HPDE6-E6E7 (cell line): Measurements from ENCODE around the gene LRRC8B.
A peak's percentile ranks its signal among the peaks of the same experiment; 100 is the strongest.
"Not testable (repeated sequence)": the region's sequence is repeated elsewhere in the genome, so short reads cannot be mapped to it uniquely, and the experiment has no call there.

Experiments
- DNase-seq: peaks from one replicate; pipeline ENCODE4 v3.0.0; 2011; ENCODE audit warnings: missing footprints; ENCODE audit errors: extremely low spot score

Gene LRRC8B

GRCh38 chr1:89584211-89584610 lies 59.6 kb downstream of the LRRC8B start:
- no peak for DNase-seq

DNA sequence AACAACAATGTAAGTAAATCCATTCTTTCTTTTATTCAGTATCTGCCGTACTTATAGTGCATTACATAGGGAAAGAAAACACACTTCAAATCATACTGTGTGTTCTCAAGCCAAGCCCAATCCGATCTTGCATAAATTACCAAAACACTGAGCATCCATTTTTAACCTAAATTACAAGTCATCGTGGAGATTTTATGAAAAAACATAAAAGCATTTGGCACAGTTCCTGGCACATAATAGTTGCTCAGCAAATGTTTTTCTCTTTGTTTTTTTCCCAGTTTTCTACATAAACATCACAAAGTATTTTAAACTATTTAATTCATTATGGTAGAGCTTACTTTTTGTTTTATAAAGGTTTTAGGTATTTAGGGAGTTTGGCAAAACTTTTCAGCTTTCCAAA lies 60.2 kb downstream of the LRRC8B start:
- no peak for DNase-seq

- DNase-seq = no peak
Measured at GRCh38 chr1:89587729-89588161, 63.1 kb downstream of the LRRC8B start.

DNA sequence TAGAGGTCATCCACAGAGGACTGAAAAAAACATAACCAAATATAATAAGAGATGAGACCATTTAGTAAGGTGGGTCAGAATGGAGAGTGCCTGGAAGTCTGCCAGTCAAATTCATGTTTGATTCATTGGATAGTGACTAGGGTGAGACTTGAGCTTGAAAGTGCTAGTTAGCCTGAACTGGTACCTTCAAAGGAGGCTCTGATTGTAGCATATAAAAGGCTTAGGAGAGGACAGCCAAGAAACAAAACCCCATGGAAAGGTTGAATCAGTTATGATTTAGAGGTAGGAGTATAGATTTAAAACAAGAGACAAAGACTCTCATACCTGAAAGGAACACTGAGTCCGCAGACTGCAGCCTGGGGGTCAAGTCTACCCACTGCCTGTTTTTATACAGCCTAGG lies 63.9 kb downstream of the LRRC8B start:
- DNase-seq = no peak

DNA sequence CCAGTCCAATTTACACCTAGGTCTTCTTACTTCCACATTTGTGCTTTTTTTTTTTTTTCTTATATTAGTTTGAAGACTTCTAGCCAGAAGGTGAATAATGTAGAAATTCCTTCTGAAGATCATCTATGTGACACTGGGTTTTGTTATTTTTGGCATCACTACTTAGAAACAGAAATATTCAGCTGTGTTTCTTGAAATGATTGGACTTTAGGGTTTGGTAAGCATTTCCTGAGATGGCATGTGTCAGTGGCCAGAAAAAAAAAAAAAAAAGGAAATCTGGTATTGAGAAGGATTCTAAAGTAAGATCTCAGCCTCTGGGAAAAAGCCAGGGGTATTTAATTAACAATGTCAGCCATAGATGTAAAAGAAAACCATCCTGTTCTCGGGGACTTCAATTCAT lies 64.9 kb downstream of the LRRC8B start:
- no peak for DNase-seq

- DNase-seq = no peak
Measured at GRCh38 chr1:89590341-89591080, 65.9 kb downstream of the LRRC8B start.

DNA sequence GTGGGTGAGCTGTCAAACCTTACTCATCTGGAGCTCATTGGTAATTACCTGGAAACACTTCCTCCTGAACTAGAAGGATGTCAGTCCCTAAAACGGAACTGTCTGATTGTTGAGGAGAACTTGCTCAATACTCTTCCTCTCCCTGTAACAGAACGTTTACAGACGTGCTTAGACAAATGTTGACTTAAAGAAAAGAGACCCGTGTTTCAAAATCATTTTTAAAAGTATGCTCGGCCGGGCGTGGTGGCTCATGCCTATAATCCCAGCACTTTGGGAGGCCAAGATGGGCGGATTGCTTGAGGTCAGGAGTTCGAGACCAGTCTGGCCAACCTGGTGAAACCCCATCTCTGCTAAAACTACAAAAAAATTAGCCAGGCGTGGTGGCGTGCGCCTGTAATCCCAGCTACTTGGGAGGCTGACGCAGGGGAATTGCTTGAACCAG lies 68.3 kb downstream of the LRRC8B start:
- DNase-seq = not testable (repeated sequence)

DNA sequence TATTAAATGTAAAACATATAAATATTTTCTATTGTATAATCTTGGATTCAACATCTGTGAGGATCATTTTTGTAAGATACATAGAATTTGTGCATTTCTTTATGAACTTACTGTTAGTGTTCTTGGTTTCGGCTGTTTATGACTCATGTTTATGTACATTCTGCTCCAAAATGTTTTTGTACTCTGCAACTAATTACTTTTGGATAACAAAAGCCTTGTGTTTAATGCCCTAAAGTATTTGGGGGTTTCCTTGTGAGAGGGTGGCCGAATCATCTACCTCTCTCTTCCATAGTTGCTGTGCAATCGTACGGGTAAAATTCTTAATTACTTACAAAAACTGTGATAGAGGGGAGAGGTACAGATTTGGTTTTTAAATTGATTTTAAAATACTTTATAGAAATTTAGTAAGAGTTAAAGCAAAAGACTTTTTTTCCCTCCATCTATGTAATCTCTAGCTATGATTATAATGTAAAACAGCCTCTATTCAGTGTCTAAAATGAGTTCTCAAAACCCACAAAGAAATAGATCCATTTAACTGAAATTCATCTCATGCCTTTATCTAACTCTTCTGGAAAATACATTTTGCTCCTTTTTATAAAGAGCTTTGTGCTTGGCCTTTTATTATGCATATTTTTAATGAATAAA lies 69.6 kb downstream of the LRRC8B start:
- no peak for DNase-seq

DNA sequence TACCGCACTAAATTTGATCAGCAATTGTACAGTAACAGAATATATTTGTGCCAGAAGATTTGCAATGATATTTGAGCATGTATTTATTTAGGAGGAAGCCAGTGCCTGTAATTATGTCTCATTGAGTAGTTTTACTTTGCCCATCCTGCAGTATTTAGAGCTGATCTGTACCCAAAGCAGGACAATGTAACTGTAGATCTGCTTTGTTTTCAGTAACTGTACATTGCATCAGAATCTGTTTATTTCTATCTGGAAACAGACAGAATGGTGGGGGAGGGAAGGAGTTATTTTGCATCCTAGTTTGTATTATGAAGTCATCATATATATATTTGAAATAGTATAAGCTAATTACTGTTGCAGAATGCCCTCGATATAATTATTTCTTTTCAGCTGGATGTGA lies 72.1 kb downstream of the LRRC8B start:
- no peak for DNase-seq

GRCh38 chr1:89598450-89599331 lies 74.1 kb downstream of the LRRC8B start:
- DNase-seq = peak; percentile 49

- DNase-seq = no peak
Measured at GRCh38 chr1:89599332-89599630, 74.7 kb downstream of the LRRC8B start.

- no peak for DNase-seq
Measured at GRCh38 chr1:89600451-89601224, 76.0 kb downstream of the LRRC8B start.

GRCh38 chr1:89602871-89603404 lies 78.3 kb downstream of the LRRC8B start:
- no peak for DNase-seq

DNA sequence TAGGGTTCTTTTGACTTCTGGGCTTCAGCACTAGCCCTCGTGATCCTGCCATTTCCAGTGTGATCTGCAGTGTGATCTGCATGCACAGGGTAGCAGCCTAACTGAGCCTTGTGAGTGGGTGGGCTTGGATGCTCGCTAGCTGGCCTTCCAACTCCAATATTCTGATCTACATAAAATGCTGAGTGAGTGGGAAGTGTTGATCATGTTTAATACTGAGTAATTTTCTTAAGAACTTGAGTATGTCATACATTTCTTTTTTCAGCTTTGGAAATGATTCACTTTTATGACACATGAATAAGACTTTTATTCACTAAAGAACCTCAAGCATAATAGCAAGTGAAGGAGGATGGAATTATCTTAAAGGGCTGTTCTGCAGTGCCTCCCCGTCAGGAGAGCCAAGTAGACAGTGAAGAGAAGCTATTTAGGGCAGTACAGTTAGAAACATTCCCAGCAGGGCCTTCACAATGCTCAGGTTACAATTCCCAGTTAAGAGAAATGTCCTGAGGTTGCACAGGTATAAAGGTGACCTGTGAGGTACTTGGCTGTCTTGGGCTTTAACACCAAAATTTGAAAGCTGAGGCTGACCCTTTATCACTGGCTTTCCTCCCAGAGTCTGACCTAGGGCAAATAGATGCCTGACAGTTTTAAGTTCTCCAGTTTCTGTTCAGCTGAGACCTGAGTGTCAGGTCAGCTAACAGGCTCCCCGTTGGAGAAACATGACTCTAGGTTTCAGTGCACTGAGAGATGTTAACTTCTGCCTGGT lies 79.2 kb downstream of the LRRC8B start:
- DNase-seq = no peak

DNA sequence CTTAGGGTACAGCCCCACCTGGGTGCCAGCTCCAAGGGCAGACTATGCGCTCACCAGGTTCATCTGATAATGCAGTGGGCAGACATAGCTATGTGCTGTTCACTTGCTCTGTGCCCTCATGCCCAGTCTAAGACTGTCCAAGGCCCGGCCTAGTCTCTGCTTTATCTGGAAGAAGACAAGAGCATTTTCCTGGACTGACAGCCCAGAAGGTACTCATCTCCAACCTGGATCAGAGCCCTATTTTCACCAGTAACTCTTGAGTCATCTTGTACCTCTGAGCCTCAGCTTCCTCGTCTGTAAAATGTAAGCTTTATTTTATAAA lies 79.7 kb downstream of the LRRC8B start:
- DNase-seq = no peak

DNA sequence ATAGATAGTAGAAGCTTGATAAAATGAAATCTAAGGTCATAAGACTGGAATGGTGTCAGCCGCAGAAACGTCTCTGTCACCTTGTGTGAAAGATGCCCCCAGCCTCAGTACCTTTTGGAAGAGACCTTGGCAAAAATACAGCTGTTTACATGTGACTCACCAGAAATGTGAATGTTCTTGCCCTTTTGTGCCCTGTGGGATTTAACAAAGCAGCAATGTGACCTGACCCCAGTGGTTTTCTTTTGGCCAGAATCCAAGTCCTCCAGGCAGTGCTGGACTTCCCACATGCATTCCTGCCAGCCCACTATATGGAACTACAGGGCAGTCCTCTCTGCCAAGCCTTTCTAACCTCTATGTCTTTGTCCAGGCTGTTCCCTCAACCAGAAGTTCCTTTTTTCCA lies 81.1 kb downstream of the LRRC8B start:
- no peak for DNase-seq

DNA sequence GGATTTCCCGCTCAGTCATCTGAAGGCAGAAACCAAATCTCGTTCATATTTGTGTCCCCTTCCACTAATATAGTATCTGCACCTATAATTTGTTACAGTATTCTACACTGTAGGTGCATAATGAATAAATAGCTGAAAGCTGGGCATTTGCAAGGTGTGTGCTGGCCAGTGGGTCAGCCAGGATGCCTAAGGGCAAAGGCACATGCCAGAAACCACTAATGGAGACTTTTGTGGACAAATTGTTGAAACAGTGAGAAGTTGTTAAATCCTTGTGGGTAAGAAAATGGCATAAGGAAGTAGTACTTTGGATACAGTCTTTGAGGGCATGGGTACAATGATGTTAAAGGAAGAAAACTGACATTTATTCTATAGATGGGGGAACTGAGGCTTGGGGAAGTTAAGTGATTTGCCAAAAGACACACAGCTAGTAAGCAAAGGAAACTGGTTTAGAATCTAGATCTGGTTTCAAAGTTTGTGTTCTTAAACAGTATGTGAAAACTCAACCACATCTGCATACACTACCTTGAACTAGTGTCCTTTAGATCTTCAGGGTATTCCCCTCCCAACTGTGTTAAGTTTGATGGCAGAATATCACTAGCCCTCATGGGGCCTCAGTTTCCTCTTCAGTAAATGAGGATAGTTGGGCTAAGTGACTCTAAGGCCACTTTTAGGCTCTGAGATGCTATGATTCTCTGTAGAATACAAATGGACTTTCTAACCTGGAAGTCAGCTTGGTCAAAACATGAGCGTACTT lies 81.8 kb downstream of the LRRC8B start:
- DNase-seq = no peak

GRCh38 chr1:89607156-89607555 lies 82.5 kb downstream of the LRRC8B start:
- no peak for DNase-seq

DNA sequence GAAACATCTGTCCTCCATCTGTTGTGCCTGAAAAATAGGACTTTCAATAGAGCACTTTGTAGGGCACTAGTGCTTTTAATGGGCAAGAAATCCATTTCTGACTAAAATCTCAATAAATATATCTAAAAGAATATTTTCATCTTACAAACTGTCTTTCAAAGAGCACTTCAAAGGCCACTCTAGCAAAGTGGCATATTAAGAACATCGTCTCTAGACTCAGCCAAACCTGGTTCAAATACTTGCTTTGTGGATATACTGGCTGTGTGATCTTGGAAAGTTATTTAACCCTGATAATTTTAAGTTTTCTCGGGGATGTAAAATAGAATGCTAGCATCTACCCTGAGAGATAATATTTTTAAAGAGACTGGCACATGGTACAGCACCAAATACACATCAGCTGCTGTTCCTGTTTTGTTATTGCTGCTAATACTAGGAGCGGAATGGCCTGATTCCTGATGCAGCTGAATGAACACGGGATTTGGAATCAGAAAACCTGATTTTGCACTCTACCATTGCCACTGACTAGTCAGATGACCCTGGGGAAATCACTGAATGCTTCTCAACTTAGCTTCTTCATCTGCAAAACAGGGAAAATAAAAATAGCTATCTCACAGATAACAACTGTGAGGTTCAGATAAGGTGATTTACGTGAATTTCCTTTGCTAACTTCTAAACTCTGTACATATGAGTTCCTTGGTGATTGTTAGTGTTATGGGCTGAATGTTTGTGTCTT lies 83.1 kb downstream of the LRRC8B start:
- DNase-seq = no peak
